Anterior cingulate cortex (tissue), 58 donors: ENCODE results near the gene BTBD2.
A peak's percentile ranks its signal among the peaks of the same experiment; 100 is the strongest.
"Not testable (repeated sequence)": the region's sequence is repeated elsewhere in the genome, so short reads cannot be mapped to it uniquely, and the experiment has no call there.

Experiments
- DNase-seq, 58 donors: peaks; one replicate each; lab custom pipeline; 2025; lab: John Stamatoyannopoulos, UW

BTBD2 gene

GRCh38 chr19:1990230-1991017 is 25.1 kb downstream of the BTBD2 start:
- DNase-seq: no peak

- DNase-seq: no peak
These were observed 25.8 kb downstream of the BTBD2 start for GRCh38 chr19:1989513-1990229.

- not testable (repeated sequence) for DNase-seq
These were observed 27.1 kb downstream of the BTBD2 start for GRCh38 chr19:1988464-1988863.

GRCh38 chr19:1987197-1988187 is 28.0 kb downstream of the BTBD2 start:
- DNase-seq: no peak

- DNase-seq: no peak
These were observed 29.0 kb downstream of the BTBD2 start for GRCh38 chr19:1986357-1987162.

- DNase-seq: no peak
These were observed 29.7 kb downstream of the BTBD2 start for GRCh38 chr19:1985588-1986356.

- no peak for DNase-seq
These were observed 31.2 kb downstream of the BTBD2 start for GRCh38 chr19:1984357-1984756.

GRCh38 chr19:1981253-1981652 is 34.3 kb downstream of the BTBD2 start:
- DNase-seq: no peak

GRCh38 chr19:1980809-1981181 is 34.7 kb downstream of the BTBD2 start:
- DNase-seq: no peak

GRCh38 chr19:1980091-1980808 is 35.3 kb downstream of the BTBD2 start:
- DNase-seq: no peak

GRCh38 chr19:1979642-1980041 is 35.9 kb downstream of the BTBD2 start:
- no peak for DNase-seq

GRCh38 chr19:1979017-1979416 is 36.5 kb downstream of the BTBD2 start:
- no peak for DNase-seq

- DNase-seq: no peak
These were observed 37.1 kb downstream of the BTBD2 start for GRCh38 chr19:1978346-1978894.

GRCh38 chr19:1977120-1977519 is 38.4 kb downstream of the BTBD2 start:
- no peak for DNase-seq

GRCh38 chr19:1975162-1975480 is 40.4 kb downstream of the BTBD2 start:
- peak in 14 of 58 donors; percentile 11 to 54 (median 28) for DNase-seq

- DNase-seq: no peak
These were observed 40.9 kb downstream of the BTBD2 start for GRCh38 chr19:1974381-1975161.

- DNase-seq: no peak
These were observed 44.6 kb downstream of the BTBD2 start for GRCh38 chr19:1970806-1971502.
